Endothelial cell of umbilical vein (primary cell): ENCODE data around the gene SPATS2L. TPM values are rescaled to one million over a fixed set of nuclear protein-coding genes. Genes with fewer than 3 reads are reported as not detected.

Experiments
- BruUV-seq: library from RNA; stranded (reverse); fragments of 400-500 nt; replicated peaks from 2 replicates; lab custom pipeline; 2021; lab: Mats Ljungman, UMichigan
- CTCF ChIA-PET: fragments of 300-600, 350-600 bp; sonication (Branson Sonifier 250); formaldehyde crosslinking; loops from one replicate; lab custom pipeline; 2021; ENCODE audit warnings: antibody characterized with exemption, inconsistent platforms; lab: Charles Lee
- POLR2A ChIA-PET: fragments of 300-600, 350-600 bp; sonication (Branson Sonifier 250); formaldehyde crosslinking; loops from one replicate; lab custom pipeline; 2021; ENCODE audit warnings: antibody characterized with exemption, inconsistent platforms; lab: Charles Lee
- DNase-seq: peaks from one replicate; pipeline ENCODE4 v3.0.0-alpha.2; 2011; ENCODE audit warnings: low read depth, low spot score
- FAIRE-seq: peaks from 2 replicates; lab custom pipeline; 2011; peaks lifted over from hg19 to GRCh38; lab: Jason Lieb, UNC
- H2AFZ ChIP-seq: 2 replicates; pipeline ENCODE4 v1.6.0; 2012; ENCODE audit warnings: low read depth, low read length, control low read depth, inconsistent platforms
- H3K27ac ChIP-seq: 2 replicates; pipeline ENCODE4 v1.5.1; 2011; ENCODE audit warnings: low read depth, mild to moderate bottlenecking, control low read depth, low read length, moderate library complexity; ENCODE audit not compliant: insufficient read depth
- H3K27me3 ChIP-seq, 2 experiments: 2 replicates each; pipeline versions ENCODE4 v1.6.0 to v1.6.1; 2011; ENCODE audit warnings: low read length in 2 of 2, mixed read lengths in 1 of 2; ENCODE audit not compliant: control insufficient read depth in 2 of 2, insufficient read depth in 2 of 2
- H3K36me3 ChIP-seq, 2 experiments: 2 replicates in 1 of 2; 3 replicates in 1 of 2; pipeline ENCODE4 v1.5.1; 2011; ENCODE audit warnings: low read length in 2 of 2, mild to moderate bottlenecking in 1 of 2, moderate library complexity in 1 of 2; ENCODE audit not compliant: control insufficient read depth in 2 of 2, insufficient read depth in 2 of 2; ENCODE audit errors: extremely low read depth in 1 of 2
- H3K4me1 ChIP-seq: 3 replicates; pipeline ENCODE4 v1.5.1; 2011; ENCODE audit warnings: mild to moderate bottlenecking, low read length; ENCODE audit not compliant: control insufficient read depth, insufficient read depth; ENCODE audit errors: extremely low read depth
- H3K4me2 ChIP-seq: 2 replicates; pipeline ENCODE4 v1.6.1; 2011; ENCODE audit warnings: low read length, control low read depth, mixed read lengths; ENCODE audit not compliant: insufficient read depth
- H3K4me3 ChIP-seq, 3 experiments: fragments of 200-600 bp in 1 of 3; sonication (generic), shearing (Covaris generic) in 1 of 3; replicated peaks in 1 of 3; 2 replicates each; pipeline ENCODE4 v1.5.1; 2011 to 2016; ENCODE audit warnings: control low read depth in 3 of 3, low read length in 3 of 3, mild to moderate bottlenecking in 2 of 3, inconsistent platforms in 1 of 3, low read depth in 1 of 3, moderate library complexity in 1 of 3; ENCODE audit not compliant: insufficient read depth in 1 of 3
- H3K79me2 ChIP-seq: 2 replicates; pipeline ENCODE4 v1.6.0; 2012; ENCODE audit warnings: low read length, inconsistent platforms; ENCODE audit not compliant: control insufficient read depth, insufficient read depth
- H3K9ac ChIP-seq: replicated peaks from 2 replicates; pipeline ENCODE3; 2011; ENCODE audit warnings: low read length, control low read depth; ENCODE audit not compliant: insufficient read depth; ENCODE audit errors: extremely low read depth
- H3K9me1 ChIP-seq: replicated peaks from 3 replicates; pipeline ENCODE4 v1.6.0; 2011; ENCODE audit warnings: mild to moderate bottlenecking, low read length; ENCODE audit not compliant: control insufficient read depth, insufficient read depth; ENCODE audit errors: extremely low read depth
- H3K9me3 ChIP-seq: replicated peaks from 2 replicates; pipeline ENCODE4 v1.5.1; 2012; ENCODE audit warnings: low read length, inconsistent platforms; ENCODE audit not compliant: control insufficient read depth, insufficient read depth
- H4K20me1 ChIP-seq: replicated peaks from 2 replicates; pipeline ENCODE3; 2011; ENCODE audit warnings: mild to moderate bottlenecking, low read length; ENCODE audit not compliant: control insufficient read depth, insufficient read depth; ENCODE audit errors: extremely low read depth
- EZH2 ChIP-seq: IDR thresholded peaks from 2 replicates; pipeline ENCODE4 v1.6.1; 2012; ENCODE audit warnings: borderline replicate concordance, low read depth, mild to moderate bottlenecking, moderate library complexity, low read length, inconsistent platforms; ENCODE audit not compliant: severe bottlenecking
- FOS ChIP-seq: IDR thresholded peaks from 2 replicates; pipeline ENCODE4 v1.6.1; 2011; ENCODE audit warnings: mild to moderate bottlenecking, low read length, moderate library complexity, borderline replicate concordance; ENCODE audit not compliant: insufficient read depth
- GATA2 ChIP-seq: IDR thresholded peaks from 2 replicates; pipeline ENCODE4 v1.7.0; 2011; ENCODE audit warnings: low read depth, mild to moderate bottlenecking, moderate library complexity, mixed read lengths, low read length; ENCODE audit not compliant: insufficient read length, insufficient read depth
- JUN ChIP-seq: IDR thresholded peaks from 2 replicates; pipeline ENCODE4 v1.6.1; 2011; ENCODE audit warnings: borderline replicate concordance, low read depth; ENCODE audit not compliant: insufficient read length, insufficient read depth
- MYC ChIP-seq: IDR thresholded peaks from one replicate; pipeline ENCODE4 v1.6.1; 2011; ENCODE audit warnings: mild to moderate bottlenecking, low read depth, low read length
- POLR2A ChIP-seq: IDR thresholded peaks from 2 replicates; pipeline ENCODE4 v1.6.1; 2012; ENCODE audit warnings: low read depth, mild to moderate bottlenecking, control low read depth, low read length
- POLR2AphosphoS5 ChIP-seq: IDR thresholded peaks from 2 replicates; pipeline ENCODE4 v1.6.1; 2012; ENCODE audit warnings: low read depth, mild to moderate bottlenecking, control low read depth, low read length, moderate library complexity; ENCODE audit not compliant: insufficient read depth
- dilution Hi-C: fragments of 300-500 bp; cut with MboI; formaldehyde crosslinking; loops from one replicate; pipeline ENCODE4 v1.15.0; 2019; ENCODE audit warnings: low sequenced_read_pairs; ENCODE audit not compliant: extremely low pct_ligation_motif_present
- intact Hi-C: fragments of 100-400 bp; cut with micrococcal nuclease; formaldehyde crosslinking; loops from one replicate; pipeline ENCODE4 v1.10.0; 2022
- polyA plus RNA-seq, 4 experiments: library from polyadenylated mRNA; depleted of rRNA in 3 of 4; stranded (reverse) in 3 of 4; unstranded in 1 of 4; fragments of >200 nt; gene quantifications; 2 replicates each; pipeline versions ENCODE4 v1.2.1 to v1.2.3, GENCODE V29; 2011 to 2012; ENCODE audit warnings: missing spikeins in 1 of 4
- total RNA-seq: library from RNA; stranded (reverse); gene quantifications from 2 replicates; pipeline ENCODE4 v1.2.3, GENCODE V29; 2021
- TF ChIP-seq, protein P1 (sequence below): IDR thresholded peaks from 2 replicates; pipeline ENCODE4 v1.6.1; 2011; ENCODE audit not compliant: insufficient read depth, insufficient read length
- TF ChIP-seq, protein P2 (sequence below), 2 donors: IDR thresholded peaks; 1 replicate in 1 of 2; 2 replicates in 1 of 2; pipeline ENCODE4 v1.5.1; 2011; ENCODE audit warnings: low read length in 2 of 2, mild to moderate bottlenecking in 2 of 2, moderate library complexity in 2 of 2, control low read depth in 1 of 2, inconsistent platforms in 1 of 2, low read depth in 1 of 2; ENCODE audit not compliant: insufficient read depth in 1 of 2; ENCODE audit errors: extremely low read depth in 1 of 2

Gene SPATS2L
- total and polyA plus RNA-seq, 2 donors (not counting 3 experiments of a cell fraction or from before 2014, with no cell fraction given) = 29.1 to 72.9 TPM

DNA sequence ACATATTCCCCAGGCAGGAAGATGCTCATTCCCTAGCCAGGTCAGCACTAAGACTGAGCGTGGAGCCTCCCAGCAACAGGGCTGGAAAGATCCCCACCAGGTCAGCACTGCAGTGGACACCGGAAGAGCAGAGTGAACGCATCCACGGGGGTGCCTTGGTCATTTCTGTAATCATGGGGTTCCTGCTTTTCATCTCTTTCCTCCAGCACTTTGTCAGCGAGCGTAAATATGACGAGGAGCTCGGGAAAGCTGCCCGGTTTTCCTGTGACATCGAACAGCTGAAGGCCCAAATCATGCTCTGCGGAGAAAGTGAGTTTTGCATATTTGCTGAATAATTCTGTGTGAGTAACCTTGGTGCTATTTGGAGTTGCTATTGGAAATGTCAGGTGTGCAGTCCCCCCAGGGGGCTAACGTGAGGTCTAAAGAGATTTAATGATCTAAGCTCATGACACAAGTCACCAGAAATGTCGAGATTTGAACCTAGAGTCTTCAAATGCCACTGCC is 163.3 kb downstream of the SPATS2L start:
- no peak for FAIRE-seq
- Histone ChIP-seq H3K9me3 (no peaks in the 10 kb centered on the region), H3K9ac (no peak overlapping the region), H3K9me1 (no peaks in the 10 kb centered on the region), H3K4me1 (no peaks in the 10 kb centered on the region), H3K27me3 (no peaks in the 10 kb centered on the region), H3K4me3 (no peak overlapping the region), H2AFZ (no peak overlapping the region), H3K79me2 (no peaks in the 10 kb centered on the region), H4K20me1 (no peaks in the 10 kb centered on the region), H3K36me3 (peaks cover 5 to 12% of the 10 kb centered on the region in 2 experiments), H3K4me2 (no peak overlapping the region), H3K27ac (no peak overlapping the region)
- ChIA-PET POLR2A (no interaction called here), CTCF (interaction anchor here (0.8 to 4.2 kb wide), 7 partner anchors 8 to 502 kb away, joined by 3 to 32 read pairs (median 4); partner anchors contain the start of gene SPATS2L)
- TF ChIP-seq POLR2A = no peak
- TF ChIP-seq GATA2 = no peak
- TF ChIP-seq JUN = no peak
- TF ChIP-seq MYC = no peak
- TF ChIP-seq POLR2AphosphoS5 = no peak
- TF ChIP-seq, protein P1, sequence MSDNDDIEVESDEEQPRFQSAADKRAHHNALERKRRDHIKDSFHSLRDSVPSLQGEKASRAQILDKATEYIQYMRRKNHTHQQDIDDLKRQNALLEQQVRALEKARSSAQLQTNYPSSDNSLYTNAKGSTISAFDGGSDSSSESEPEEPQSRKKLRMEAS = no peak
- TF ChIP-seq, protein P2, sequence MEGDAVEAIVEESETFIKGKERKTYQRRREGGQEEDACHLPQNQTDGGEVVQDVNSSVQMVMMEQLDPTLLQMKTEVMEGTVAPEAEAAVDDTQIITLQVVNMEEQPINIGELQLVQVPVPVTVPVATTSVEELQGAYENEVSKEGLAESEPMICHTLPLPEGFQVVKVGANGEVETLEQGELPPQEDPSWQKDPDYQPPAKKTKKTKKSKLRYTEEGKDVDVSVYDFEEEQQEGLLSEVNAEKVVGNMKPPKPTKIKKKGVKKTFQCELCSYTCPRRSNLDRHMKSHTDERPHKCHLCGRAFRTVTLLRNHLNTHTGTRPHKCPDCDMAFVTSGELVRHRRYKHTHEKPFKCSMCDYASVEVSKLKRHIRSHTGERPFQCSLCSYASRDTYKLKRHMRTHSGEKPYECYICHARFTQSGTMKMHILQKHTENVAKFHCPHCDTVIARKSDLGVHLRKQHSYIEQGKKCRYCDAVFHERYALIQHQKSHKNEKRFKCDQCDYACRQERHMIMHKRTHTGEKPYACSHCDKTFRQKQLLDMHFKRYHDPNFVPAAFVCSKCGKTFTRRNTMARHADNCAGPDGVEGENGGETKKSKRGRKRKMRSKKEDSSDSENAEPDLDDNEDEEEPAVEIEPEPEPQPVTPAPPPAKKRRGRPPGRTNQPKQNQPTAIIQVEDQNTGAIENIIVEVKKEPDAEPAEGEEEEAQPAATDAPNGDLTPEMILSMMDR (IDR thresholded peaks at IDR 0.05; ENCODE audit: extremely low read depth in 1 of 2, insufficient read depth in 1 of 2, low read depth in 1 of 2, low read length in 2 of 2) = no peak
- TF ChIP-seq FOS = no peak
- no peak for TF ChIP-seq EZH2
- DNase-seq = no peak
- intact Hi-C loops = no loop called here
- no TSS peak for BruUV-seq
- dilution Hi-C loops = no loop called here
